HG03439 (cell line): ENCODE measurements around the gene SYS1.

Experiments used
- ATAC-seq: cut with Tn5 transposase; IDR thresholded peaks from one replicate; pipeline ENCODE4 v1.9.1; 2021; ENCODE audit warnings: mild to moderate bottlenecking, moderate library complexity; ENCODE audit not compliant: unreplicated experiment

The SYS1 gene

GRCh38 chr20:45378191-45378590 is 15.2 kb downstream of the SYS1 start, which contains the start of gene TP53TG5:
Gene TP53TG5 (minus strand): TSS chr20:45378325. CDS start chr20:45378236, 89 bp downstream.
- no peak for ATAC-seq

DNA sequence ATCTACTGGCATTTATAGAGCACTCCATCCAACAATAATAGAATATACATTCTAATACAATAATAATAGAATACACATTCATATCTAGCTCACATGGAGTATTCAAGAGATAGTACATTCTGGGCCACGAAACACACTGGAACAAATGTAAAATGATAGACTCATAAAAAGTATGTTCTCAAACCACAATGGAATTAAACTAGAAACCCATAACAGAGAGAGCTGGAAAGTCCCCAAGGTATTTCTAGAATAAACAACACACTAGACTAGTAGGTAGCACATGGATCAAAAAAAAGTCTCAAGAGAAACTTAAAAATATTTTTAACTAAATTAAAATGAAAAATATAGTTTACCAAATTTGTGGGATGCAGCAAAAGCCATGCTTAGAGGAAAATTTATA is 24.3 kb downstream of the SYS1 start:
- no peak for ATAC-seq

- ATAC-seq = no peak
Observed at GRCh38 chr20:45390931-45391330, 28.0 kb downstream of the SYS1 start.

DNA sequence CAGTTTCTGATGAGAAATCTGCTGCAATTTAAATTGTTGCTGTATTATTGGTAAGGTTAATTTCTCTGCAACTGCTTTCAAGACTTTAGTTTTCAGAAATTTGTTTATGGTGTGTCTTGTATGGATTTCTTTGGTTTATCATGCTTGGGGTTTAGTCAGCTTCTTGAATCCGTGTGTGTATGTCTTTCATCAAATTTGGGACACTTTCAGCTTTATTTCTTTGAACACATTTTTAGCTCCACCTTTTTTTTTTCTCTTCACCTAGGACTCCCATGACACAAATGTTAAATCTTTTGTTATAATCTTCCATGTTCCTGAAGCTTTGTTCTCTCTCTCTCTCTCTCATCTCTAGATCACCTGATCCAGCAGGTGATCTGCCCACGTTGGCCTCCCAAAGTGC is 28.6 kb downstream of the SYS1 start:
- ATAC-seq = no peak

- ATAC-seq = no peak
Observed at GRCh38 chr20:45392733-45393132, 29.8 kb downstream of the SYS1 start.

GRCh38 chr20:45394221-45395113 is 31.5 kb downstream of the SYS1 start:
- ATAC-seq = no peak

DNA sequence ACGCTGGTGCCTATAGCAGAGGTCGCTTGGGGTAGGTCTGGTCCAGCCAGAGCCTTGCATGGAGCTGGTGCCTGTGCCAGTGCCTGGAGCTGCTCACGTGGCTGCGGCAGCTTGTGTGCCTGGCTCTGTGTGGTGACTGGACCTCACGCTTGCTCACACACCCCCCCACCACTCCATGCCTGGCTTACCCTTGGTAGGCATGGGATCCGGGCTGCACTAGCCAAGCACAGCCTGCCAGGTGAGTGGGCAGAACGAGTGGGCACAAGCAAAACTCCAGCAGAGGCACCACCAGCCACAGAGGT is 32.1 kb downstream of the SYS1 start:
- ATAC-seq = no peak

DNA sequence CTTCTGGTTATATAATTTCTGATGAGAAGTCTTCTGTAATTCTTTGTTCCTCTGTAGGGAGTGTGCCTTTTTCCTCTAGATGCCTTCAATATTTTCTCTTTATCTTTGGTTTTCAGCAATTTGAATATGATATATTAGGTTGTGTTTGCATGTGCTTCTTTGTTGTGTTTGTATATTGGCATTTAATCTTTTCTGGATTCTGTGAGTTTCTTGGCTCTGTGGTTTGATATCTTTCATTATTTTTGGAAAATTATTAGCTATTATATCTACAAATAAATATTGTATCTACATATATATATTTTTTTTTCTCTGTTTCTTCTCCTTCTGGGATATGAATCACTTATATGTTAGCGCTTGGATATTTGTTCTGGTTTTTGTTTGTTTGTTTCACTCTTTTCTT is 36.1 kb downstream of the SYS1 start:
- ATAC-seq = no peak

DNA sequence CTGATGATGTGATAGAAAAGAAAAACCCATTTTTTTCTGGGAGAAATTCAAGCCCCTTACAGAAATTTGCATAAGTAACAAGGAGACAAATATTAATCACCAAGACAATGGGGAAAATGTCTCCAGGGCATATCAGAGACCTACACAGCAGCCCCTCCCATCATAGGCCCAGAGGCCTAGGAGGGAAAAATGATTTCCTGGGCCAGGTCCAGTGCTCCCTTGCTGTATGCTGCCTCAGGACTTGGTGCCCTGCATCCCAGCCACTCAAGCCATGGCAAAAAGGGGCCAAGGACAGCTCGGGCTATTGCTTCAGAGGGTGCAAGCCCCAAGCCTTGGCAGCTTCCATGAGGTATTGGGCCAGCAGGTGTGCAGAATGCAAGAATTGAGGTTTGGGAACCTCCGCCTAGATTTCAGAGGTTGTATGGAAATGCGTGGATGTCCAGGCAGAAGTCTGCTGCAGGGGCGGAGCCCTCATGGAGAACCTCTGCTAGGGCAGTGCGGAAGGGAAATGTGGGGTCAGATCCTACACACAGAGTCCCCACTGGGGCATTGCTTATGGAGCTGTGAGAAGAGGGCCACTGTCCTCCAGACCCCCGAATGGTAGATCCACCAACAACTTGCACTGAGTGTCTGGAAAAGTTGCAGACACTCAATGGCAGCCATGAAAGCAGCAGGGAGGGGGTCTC is 37.5 kb downstream of the SYS1 start:
- ATAC-seq = no peak

DNA sequence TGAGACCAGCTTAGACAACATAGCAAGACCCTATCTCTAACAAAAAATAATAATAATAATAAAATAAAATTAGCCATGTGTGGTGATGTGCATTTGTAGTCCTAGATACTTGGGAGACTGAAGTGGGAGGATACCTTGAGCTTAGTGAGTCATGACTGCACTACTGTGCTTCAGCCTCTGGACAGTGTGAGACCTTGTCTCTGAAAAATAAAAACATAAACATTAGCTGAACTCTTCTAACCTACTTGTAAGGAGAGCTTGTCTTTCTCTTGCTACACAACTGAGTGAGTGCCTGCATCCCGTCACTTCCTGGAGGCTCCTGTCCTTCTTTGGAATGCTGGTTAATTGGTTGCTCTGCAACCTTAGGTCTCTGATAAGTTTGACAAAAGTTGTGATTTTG is 40.0 kb downstream of the SYS1 start:
- no peak for ATAC-seq

DNA sequence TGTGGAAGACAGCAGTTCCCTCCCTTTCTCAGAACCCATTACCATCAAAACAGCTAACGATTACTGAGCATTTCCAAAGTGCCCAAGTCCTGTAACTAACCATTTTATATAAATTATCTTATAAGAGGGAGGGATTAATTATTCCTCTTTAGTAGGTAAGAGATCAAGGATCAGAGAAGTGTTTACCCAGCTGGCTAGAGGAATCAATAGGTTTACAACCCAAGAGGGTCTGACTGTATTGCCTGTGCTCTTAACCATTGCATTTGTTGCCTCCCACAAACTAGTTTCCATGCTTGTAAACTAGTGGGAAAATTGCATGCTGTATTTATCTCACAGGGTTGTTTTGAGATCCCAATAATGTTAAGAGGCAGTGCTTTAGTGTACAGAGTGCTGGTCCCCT is 41.5 kb downstream of the SYS1 start:
- ATAC-seq = no peak

DNA sequence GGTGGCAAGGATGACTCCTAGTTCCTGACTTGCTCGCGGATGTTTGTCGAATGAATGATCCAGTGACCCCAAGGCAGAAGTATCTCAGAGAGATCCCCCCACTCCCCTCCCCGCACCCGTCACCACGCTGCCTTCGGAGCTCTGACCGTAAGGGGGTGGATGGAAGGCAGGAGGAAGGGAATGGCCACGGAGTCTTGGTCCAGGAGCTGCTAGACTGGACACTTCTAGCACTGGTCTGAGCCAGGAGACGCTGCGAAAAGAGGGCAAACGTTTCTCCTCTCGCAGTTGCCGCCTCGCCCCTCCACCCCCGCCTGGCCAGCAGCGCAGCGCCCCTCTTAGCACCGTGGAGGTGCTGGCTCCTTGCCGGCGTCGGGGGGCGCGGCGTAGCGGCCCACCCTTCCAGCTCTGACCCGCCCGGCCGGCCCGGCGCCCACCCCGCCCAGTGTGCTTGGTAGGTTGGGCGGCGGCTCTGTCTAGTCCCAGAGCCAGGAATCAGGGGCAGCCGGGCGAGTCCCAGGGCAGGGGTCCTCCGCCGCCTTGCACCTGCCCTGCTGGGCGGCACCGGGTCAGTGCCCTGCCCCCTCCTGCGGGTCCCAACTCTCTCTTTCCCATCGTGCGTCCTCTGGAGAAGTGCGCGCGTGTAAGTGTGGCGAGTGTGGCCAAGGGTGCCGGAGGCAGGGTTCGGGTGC is 42.8 kb downstream of the SYS1 start:
- no peak for ATAC-seq

DNA sequence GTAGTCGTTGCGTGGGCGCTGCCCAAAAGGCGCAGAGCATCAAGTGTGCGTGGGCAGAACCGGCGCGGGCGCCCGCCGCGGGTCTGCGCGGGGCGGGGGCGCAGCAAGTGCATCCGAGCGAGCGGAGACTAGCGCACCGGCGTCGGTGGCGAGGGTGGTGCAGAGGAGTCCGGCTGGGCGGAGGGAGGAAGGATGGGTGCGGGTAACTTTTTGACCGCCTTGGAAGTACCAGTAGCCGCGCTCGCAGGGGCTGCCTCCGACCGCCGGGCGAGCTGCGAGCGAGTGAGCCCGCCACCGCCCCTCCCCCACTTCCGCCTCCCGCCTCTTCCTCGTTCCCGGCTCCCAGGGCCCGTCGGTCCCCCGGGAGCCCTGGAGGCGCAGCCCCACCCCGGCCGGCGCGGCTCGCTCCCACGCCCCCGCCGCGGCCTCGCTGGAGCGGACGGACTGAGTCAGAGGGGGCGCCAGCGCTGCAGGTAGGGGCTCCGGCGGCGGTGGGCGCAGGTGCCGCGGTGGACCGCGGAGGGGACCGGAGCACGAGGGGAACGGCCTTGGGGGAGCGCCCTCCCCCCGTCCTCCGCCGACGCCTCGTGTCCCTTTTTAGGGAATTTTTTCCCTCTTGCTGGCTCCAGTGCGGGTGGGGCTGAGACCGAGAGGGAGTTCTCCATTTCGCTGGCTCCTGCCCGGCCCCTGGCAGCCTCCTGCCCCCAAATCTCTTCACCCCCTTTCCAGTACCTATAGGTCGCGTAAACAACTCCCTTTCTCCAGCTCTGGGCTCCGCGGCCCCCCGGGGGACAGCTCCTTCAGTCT is 43.5 kb downstream of the SYS1 start:
- ATAC-seq = no peak

DNA sequence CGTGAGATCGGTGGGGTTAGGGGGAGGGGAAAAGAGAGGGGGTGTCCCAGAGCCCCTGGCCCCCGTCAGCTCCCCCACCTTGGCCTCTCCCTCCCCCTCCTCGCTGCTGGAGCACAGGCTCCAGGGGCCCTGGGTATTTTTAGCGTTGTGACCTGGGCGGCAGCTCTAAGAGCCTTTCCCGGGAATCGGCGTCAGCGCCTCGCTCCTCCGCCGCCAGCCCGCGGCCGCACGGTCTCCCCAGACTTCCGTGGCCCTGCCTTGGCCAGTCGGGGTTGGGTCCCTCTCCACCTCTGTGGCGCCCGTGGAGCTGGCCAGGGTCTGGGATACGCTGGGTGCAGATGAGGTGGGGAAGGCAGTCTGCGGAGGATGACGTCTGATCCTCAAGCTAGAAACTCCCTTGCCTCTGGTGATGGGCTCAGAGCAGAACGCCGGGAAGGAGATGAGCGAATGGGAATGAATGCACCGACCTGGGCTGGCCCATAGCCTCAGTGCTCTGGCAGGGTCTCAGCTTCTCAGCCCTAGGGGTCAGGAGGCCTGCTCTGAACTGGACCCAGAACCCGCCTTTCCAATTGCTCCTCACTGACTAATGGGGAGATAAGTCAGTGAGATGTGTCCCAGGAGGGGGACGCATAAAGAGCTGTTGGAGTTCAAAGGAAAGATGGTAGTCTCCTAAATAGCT is 44.2 kb downstream of the SYS1 start:
- ATAC-seq = no peak

DNA sequence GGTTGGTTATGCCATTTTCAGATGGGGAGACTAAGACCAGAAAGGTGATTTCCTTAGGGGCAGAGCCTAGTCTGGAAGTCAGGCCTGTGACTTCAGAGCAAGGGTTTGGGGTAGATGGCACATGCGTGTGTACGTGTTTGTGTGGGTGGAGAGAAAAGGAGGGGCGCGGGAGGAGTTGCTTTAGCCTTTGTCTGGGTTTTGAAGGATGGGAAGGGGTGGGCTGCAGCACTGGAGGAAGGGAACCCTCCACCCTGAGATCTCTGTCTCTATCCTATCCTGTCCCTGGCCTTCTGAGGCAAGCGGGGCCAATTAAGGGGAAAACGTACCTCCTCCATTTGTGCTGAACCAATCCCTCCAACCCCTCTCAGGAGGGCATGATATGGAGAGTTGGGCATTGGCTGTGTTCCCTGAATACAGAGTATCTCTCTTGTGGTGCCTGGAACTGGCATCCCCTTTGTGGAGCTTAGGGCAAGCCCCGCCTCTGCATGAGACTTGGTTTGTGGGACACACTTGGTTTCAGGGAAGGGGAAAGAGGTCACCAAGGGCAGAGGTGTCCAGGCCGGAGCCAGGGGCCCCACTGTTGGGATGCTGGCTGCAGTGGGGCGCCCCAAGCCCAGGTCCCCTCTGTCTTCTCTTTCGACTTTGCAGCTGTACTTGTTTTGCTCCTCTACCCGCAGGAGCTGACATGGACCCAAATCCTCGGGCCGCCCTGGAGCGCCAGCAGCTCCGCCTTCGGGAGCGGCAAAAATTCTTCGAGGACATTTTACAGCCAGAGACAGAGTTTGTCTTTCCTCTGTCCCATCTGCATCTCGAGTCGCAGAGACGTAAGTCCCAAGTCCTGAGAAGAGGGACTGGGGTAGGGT is 45.1 kb downstream of the SYS1 start, which contains the start of gene DBNDD2:
TSS of gene DBNDD2 (plus strand) at position 507 of the 863 bp plus-strand sequence. CDS start at position 686, 179 bp downstream.
- no peak for ATAC-seq

GRCh38 chr20:45408646-45409213 is 45.8 kb downstream of the SYS1 start:
- ATAC-seq = no peak

- ATAC-seq = no peak
Observed at GRCh38 chr20:45409521-45410272, 46.7 kb downstream of the SYS1 start.

DNA sequence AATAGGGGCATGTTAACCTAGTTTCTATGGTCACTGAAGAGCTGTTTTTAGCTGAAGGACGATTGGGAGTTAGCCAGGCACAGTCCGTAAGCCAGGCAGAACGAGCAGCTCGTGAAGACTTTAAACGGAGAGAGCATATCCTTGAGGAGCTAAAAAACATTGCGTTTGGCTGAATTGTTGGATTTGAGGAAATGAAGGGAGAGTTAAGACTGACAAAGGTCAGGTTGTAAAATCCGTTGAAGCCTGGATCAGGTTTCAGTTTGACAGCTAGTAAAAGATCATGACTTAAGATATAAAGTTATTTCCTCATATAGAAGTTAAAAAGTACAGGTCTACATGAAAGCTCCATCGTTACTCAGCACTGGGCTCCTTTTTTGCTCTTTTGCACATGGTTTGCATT is 47.9 kb downstream of the SYS1 start:
- no peak for ATAC-seq
